ENCODE results near the gene FGG. TPM values are rescaled to one million over a fixed set of nuclear protein-coding genes. Genes with fewer than 3 reads are reported as not detected.

FGG gene
- polyA plus RNA-seq, 1 donor (not counting 4 experiments of a cell fraction or from before 2014, with no cell fraction given): 0.17 TPM

DNA sequence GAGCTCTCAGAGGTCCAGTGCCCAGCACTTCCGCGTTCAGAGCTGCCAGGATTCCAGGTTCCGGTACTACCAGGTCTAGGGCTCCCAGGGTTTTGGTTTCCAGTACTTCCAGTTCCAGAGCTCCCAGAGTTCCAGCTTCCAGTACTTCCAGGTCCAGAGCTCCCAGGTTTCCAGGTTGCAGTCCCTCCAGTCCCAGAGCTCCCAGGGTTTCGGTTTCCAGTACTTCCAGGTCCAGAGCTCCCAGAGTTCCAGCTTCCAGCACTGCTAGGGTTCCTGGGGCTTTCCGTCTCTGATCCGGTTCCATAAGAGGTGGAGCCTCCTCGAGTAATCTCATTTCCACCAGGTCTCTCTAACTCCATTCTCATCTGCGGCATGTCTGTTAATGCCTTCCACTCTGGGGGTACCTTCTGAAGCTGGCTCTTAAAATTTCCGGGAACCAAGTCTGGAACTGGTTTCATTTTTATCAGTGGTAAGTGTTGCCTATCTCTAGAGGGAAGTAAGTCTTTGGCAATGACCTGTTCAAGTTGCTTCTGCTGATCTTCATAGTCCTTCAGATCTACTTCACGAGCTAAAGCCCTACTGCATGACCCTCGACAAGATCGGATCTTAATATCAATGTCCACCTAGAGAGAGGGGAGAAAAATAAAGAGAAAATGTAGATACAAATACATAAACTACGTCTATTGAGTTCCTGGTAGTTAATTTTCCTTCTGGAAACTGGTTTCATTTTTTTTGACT, 26.0 kb downstream of the FGG start:
- H3K27ac ChIP-seq (ENCODE audit: control insufficient read depth, insufficient read depth, low read length): no peak overlapping the region
- TF ChIP-seq CTCF (optimal IDR thresholded peaks at IDR 0.05 in 1 of 3, IDR thresholded peaks at IDR 0.05 in 1 of 3, conservative IDR thresholded peaks at IDR 0.05 in 1 of 3; ENCODE audit: extremely low read depth in 1 of 3, insufficient read depth in 2 of 3, low read length in 3 of 3) (no peak), EZH2 (IDR thresholded peaks at IDR 0.05; ENCODE audit: low read length) (no peak)
- no peaks in the 10 kb centered on the region for H3K4me1 ChIP-seq (ENCODE audit: control insufficient read depth, extremely low read depth, insufficient read depth, low read length)
- H3K27me3 ChIP-seq (ENCODE audit: control insufficient read depth, extremely low read depth, insufficient read depth, low read length): peaks cover 3% of the 10 kb centered on the region
- no peak overlapping the region for H2AFZ ChIP-seq (ENCODE audit: control insufficient read depth, low read length)
- H4K20me1 ChIP-seq (ENCODE audit: control insufficient read depth, extremely low read depth, insufficient read depth, low read length): no peaks in the 10 kb centered on the region
- H3K9me1 ChIP-seq (ENCODE audit: control insufficient read depth, extremely low read depth, insufficient read depth, low read length): no peaks in the 10 kb centered on the region
- no peaks in the 10 kb centered on the region for H3K36me3 ChIP-seq (ENCODE audit: control insufficient read depth in 2 of 2, extremely low read depth in 1 of 2, insufficient read depth in 2 of 2, low read length in 2 of 2)
- no peak overlapping the region for H3K4me2 ChIP-seq (ENCODE audit: control insufficient read depth, extremely low read depth, insufficient read depth, low read depth, low read length)
- H3K9ac ChIP-seq (ENCODE audit: control insufficient read depth, extremely low read depth, insufficient read depth, low read length): no peak overlapping the region
- FAIRE-seq (no peak), DNase-seq (ENCODE audit: low read depth, low spot score) (no peak)
- H3K79me2 ChIP-seq (ENCODE audit: control insufficient read depth, insufficient read depth, low read length): no peaks in the 10 kb centered on the region
- dilution Hi-C loops (cut with MboI; ENCODE audit: extremely low pct_ligation_motif_present, low sequenced_read_pairs): no loop called here
- no peaks in the 10 kb centered on the region for H3K9me3 ChIP-seq (ENCODE audit: control insufficient read depth, low read depth, low read length)
- no peak overlapping the region for H3K4me3 ChIP-seq (ENCODE audit: control insufficient read depth in 2 of 3, extremely low read depth in 1 of 3, insufficient read depth in 2 of 3, low read depth in 1 of 3, low read length in 3 of 3)

DNA sequence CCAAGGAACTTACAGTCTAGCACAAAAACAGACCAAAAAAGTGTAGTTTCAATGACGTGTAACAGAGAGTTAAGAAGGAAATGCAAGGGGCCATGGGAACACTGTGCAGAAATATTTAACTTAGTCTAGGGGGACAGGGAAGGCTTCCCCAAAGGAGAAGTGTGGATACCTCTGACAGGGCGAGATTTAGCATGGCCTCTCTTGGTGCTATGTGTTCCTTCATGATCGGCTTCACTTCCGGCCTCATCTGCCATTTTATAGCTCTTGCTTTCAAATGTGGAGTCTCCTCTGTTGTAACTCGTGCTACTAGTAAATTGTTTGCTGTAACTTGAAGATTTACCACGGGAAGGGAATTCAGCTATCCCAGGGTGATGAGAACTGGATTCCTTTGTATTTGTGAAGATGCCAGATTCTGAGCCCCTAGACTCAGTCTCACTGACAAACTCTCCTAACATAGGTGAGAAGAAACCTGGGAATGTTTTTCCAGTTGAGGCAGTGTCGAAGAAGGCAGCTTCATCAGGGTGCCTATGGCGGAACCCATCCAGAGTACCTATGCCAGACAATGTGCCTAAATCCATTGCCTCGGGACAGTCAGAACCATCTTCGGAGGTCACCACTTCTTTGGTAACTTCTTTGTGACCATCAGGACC, 27.0 kb downstream of the FGG start:
- no peak overlapping the region for H3K9ac ChIP-seq (ENCODE audit: control insufficient read depth, extremely low read depth, insufficient read depth, low read length)
- no peaks in the 10 kb centered on the region for H3K4me1 ChIP-seq (ENCODE audit: control insufficient read depth, extremely low read depth, insufficient read depth, low read length)
- H3K4me3 ChIP-seq (ENCODE audit: control insufficient read depth in 2 of 3, extremely low read depth in 1 of 3, insufficient read depth in 2 of 3, low read depth in 1 of 3, low read length in 3 of 3): no peak overlapping the region
- no peak overlapping the region for H3K27ac ChIP-seq (ENCODE audit: control insufficient read depth, insufficient read depth, low read length)
- dilution Hi-C loops (cut with MboI; ENCODE audit: extremely low pct_ligation_motif_present, low sequenced_read_pairs): no loop called here
- no peak for TF ChIP-seq CTCF (optimal IDR thresholded peaks at IDR 0.05 in 1 of 3, IDR thresholded peaks at IDR 0.05 in 1 of 3, conservative IDR thresholded peaks at IDR 0.05 in 1 of 3; ENCODE audit: extremely low read depth in 1 of 3, insufficient read depth in 2 of 3, low read length in 3 of 3)
- no peaks in the 10 kb centered on the region for H3K9me3 ChIP-seq (ENCODE audit: control insufficient read depth, low read depth, low read length)
- no peak for DNase-seq (ENCODE audit: low read depth, low spot score)
- no peaks in the 10 kb centered on the region for H3K9me1 ChIP-seq (ENCODE audit: control insufficient read depth, extremely low read depth, insufficient read depth, low read length)
- peaks cover 3% of the 10 kb centered on the region for H3K27me3 ChIP-seq (ENCODE audit: control insufficient read depth, extremely low read depth, insufficient read depth, low read length)
- no peak for FAIRE-seq
- no peaks in the 10 kb centered on the region for H3K79me2 ChIP-seq (ENCODE audit: control insufficient read depth, insufficient read depth, low read length)
- no peak overlapping the region for H3K4me2 ChIP-seq (ENCODE audit: control insufficient read depth, extremely low read depth, insufficient read depth, low read depth, low read length)
- no peak overlapping the region for H2AFZ ChIP-seq (ENCODE audit: control insufficient read depth, low read length)
- no peaks in the 10 kb centered on the region for H3K36me3 ChIP-seq (ENCODE audit: control insufficient read depth in 2 of 2, extremely low read depth in 1 of 2, insufficient read depth in 2 of 2, low read length in 2 of 2)
- no peaks in the 10 kb centered on the region for H4K20me1 ChIP-seq (ENCODE audit: control insufficient read depth, extremely low read depth, insufficient read depth, low read length)
